Panc1 (cell line): ENCODE measurements around the gene MAN2C1. TPM values are rescaled to one million over a fixed set of nuclear protein-coding genes. Genes with fewer than 3 reads are reported as not detected.

Experiments
- ATAC-seq: fragments of 200-7000 bp; cut with Tn5 transposase; 2 replicates; pipeline ENCODE4 v1.9.1; 2020; ENCODE audit warnings: mild to moderate bottlenecking, moderate library complexity
- BruUV-seq: library from RNA; stranded (reverse); fragments of 400-500 nt; replicated peaks from 2 replicates; lab custom pipeline; 2021; lab: Mats Ljungman, UMichigan
- CTCF ChIA-PET: fragments of 300-600 bp; sonication (Branson Sonifier 250); formaldehyde crosslinking; loops from one replicate; lab custom pipeline; 2022; ENCODE audit warnings: antibody characterized with exemption; lab: Charles Lee
- POLR2A ChIA-PET: fragments of 300-600 bp; sonication (Branson Sonifier 250); formaldehyde crosslinking; loops from one replicate; lab custom pipeline; 2022; ENCODE audit warnings: antibody characterized with exemption; lab: Charles Lee
- DNase-seq: peaks from one replicate; pipeline ENCODE4 v3.0.0-alpha.2; 2010; ENCODE audit warnings: low read depth, low spot score
- H3K27ac ChIP-seq: 2 replicates; pipeline ENCODE4 v1.5.1; 2011; ENCODE audit warnings: mild to moderate bottlenecking, low read length, inconsistent platforms
- H3K27me3 ChIP-seq: fragments of 200-500 bp; sonication (Bioruptor generic); 2 replicates; pipeline ENCODE4 v1.6.0; 2014; ENCODE audit warnings: low read length, inconsistent platforms; ENCODE audit not compliant: control insufficient read depth, insufficient read depth
- H3K36me3 ChIP-seq: fragments of 200-500 bp; sonication (Bioruptor generic); 2 replicates; pipeline ENCODE4 v1.5.1; 2014; ENCODE audit warnings: inconsistent platforms, mild to moderate bottlenecking, low read length, moderate library complexity; ENCODE audit not compliant: control insufficient read depth, insufficient read depth
- H3K4me1 ChIP-seq: 2 replicates; pipeline ENCODE4 v1.5.1; 2011; ENCODE audit warnings: inconsistent platforms, mild to moderate bottlenecking, low read length, moderate library complexity; ENCODE audit not compliant: control insufficient read depth, insufficient read depth
- H3K4me3 ChIP-seq, 2 experiments: 2 replicates each; pipeline ENCODE4 v1.5.1; 2011 to 2012; ENCODE audit warnings: low read depth in 2 of 2, low read length in 2 of 2, mild to moderate bottlenecking in 2 of 2, inconsistent platforms in 1 of 2, moderate library complexity in 1 of 2
- H3K9me3 ChIP-seq: fragments of 200-500 bp; sonication (Bioruptor generic); 2 replicates; pipeline ENCODE4 v1.5.1; 2014; ENCODE audit warnings: low read depth, mild to moderate bottlenecking, inconsistent platforms, low read length, moderate library complexity; ENCODE audit not compliant: control insufficient read depth, insufficient read depth
- POLR2AphosphoS5 ChIP-seq: IDR thresholded peaks from 2 replicates; pipeline ENCODE4 v1.6.1; 2012; ENCODE audit warnings: mild to moderate bottlenecking, low read depth, low read length, moderate library complexity
- SIN3A ChIP-seq: IDR thresholded peaks from 2 replicates; pipeline ENCODE4 v1.6.1; 2012; ENCODE audit warnings: low read depth, mild to moderate bottlenecking, low read length, moderate library complexity, borderline replicate concordance; ENCODE audit not compliant: insufficient read depth
- TCF7L2 ChIP-seq: IDR thresholded peaks from 2 replicates; pipeline ENCODE4 v1.6.1; 2011; ENCODE audit warnings: mild to moderate bottlenecking, low read depth, low read length, inconsistent platforms
- in situ Hi-C: cut with HindIII; loops from 2 replicates; pipeline ENCODE4 v1.10.0; 2016; ENCODE audit warnings: low sequenced_read_pairs, low pct_unique_long_range_greater_than_20kb
- intact Hi-C: fragments of 100-400 bp; cut with micrococcal nuclease; formaldehyde crosslinking; loops from one replicate; pipeline ENCODE4 v1.10.0; 2022; ENCODE audit not compliant: unreplicated experiment
- total RNA-seq: library from RNA; stranded (reverse); gene quantifications from one replicate; pipeline ENCODE4 v1.2.1, GENCODE V29; 2021; ENCODE audit not compliant: unreplicated experiment
- TF ChIP-seq, protein P1 (sequence below), 2 experiments: IDR thresholded peaks; 2 replicates each; pipeline ENCODE4 v1.6.1; 2011 to 2012; ENCODE audit warnings: low read depth in 2 of 2, control low read depth in 1 of 2, low read length in 1 of 2, mild to moderate bottlenecking in 1 of 2, moderate library complexity in 1 of 2; ENCODE audit not compliant: insufficient read depth in 1 of 2
- TF ChIP-seq, protein P2 (sequence below): fragments of 450-650 bp; IDR thresholded peaks from 2 replicates; pipeline ENCODE4 v1.5.1; 2017; ENCODE audit warnings: mild to moderate bottlenecking

The MAN2C1 gene
- total RNA-seq, 1 experiment from 2014 or later: 127 TPM

DNA sequence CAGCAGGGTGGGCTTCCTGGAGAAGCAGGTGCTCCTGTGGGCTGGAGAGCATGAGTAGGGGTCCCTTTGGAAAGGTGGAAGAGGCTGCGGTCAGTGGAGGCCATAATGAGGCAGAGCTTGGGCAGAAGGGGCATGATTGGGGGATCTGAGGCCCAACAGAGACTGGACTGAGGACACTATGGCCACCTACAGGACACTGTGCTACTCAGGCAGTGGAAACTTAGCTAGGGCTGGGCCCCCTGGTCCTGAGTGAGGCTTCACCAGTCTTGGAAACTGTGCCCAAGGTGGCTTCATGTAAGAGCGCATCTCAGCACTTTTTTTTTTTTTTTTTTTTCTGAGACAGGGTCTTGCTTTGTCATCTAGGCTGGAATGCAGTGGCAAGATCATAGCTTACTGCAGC lies 38.8 kb downstream of the MAN2C1 start:
- POLR2A ChIA-PET: interaction anchor here (0.6 kb wide), 1 partner anchor 295 kb away, joined by 3 read pairs; no protein-coding TSS in a partner anchor

DNA sequence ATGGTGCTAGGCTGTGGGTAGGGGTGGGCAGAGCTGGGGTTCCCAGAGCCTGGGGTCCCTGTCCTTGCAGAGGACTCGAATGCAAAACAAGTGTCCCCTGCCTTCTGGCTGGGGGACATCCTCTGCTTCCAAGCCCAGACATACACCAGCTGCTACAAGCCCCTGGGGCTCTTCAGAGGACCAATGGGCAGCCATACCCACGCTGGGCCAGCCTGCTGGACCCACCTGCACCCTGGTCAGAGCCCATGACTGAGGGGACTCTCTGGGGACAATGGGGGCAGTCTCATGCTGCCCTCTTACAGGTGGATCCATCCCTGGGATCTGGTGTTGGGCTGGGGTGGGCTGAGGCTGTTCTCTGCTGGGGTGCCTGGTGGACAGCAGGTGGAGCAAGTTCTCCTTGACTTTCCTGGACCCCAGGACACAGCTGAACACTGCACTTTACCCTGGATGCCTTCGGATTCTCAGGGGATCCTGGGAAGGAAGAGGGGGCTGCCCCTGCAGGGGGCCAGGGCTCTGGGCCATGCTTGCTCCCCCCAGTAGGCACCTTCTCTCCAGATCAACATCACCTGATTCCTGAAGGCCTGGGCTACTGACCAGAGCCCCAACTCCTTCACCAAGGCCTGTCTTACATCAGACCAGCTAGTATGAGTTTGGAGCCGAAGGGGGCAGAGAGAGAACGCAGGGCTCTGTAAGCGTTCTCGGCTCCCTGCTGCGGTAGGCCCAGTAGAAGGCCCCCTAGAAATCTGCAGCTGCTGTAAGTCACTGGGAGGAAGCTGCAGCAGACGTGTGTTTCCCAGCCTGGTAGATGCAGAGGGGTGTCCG lies 39.7 kb downstream of the MAN2C1 start:
- TF ChIP-seq, protein P1, sequence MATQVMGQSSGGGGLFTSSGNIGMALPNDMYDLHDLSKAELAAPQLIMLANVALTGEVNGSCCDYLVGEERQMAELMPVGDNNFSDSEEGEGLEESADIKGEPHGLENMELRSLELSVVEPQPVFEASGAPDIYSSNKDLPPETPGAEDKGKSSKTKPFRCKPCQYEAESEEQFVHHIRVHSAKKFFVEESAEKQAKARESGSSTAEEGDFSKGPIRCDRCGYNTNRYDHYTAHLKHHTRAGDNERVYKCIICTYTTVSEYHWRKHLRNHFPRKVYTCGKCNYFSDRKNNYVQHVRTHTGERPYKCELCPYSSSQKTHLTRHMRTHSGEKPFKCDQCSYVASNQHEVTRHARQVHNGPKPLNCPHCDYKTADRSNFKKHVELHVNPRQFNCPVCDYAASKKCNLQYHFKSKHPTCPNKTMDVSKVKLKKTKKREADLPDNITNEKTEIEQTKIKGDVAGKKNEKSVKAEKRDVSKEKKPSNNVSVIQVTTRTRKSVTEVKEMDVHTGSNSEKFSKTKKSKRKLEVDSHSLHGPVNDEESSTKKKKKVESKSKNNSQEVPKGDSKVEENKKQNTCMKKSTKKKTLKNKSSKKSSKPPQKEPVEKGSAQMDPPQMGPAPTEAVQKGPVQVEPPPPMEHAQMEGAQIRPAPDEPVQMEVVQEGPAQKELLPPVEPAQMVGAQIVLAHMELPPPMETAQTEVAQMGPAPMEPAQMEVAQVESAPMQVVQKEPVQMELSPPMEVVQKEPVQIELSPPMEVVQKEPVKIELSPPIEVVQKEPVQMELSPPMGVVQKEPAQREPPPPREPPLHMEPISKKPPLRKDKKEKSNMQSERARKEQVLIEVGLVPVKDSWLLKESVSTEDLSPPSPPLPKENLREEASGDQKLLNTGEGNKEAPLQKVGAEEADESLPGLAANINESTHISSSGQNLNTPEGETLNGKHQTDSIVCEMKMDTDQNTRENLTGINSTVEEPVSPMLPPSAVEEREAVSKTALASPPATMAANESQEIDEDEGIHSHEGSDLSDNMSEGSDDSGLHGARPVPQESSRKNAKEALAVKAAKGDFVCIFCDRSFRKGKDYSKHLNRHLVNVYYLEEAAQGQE (IDR thresholded peaks at IDR 0.05; ENCODE audit: insufficient read depth in 1 of 2, low read depth in 2 of 2, low read length in 1 of 2): no peak
- TF ChIP-seq, protein P2, sequence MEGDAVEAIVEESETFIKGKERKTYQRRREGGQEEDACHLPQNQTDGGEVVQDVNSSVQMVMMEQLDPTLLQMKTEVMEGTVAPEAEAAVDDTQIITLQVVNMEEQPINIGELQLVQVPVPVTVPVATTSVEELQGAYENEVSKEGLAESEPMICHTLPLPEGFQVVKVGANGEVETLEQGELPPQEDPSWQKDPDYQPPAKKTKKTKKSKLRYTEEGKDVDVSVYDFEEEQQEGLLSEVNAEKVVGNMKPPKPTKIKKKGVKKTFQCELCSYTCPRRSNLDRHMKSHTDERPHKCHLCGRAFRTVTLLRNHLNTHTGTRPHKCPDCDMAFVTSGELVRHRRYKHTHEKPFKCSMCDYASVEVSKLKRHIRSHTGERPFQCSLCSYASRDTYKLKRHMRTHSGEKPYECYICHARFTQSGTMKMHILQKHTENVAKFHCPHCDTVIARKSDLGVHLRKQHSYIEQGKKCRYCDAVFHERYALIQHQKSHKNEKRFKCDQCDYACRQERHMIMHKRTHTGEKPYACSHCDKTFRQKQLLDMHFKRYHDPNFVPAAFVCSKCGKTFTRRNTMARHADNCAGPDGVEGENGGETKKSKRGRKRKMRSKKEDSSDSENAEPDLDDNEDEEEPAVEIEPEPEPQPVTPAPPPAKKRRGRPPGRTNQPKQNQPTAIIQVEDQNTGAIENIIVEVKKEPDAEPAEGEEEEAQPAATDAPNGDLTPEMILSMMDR: no peak
- TF ChIP-seq SIN3A: no peak
- TF ChIP-seq TCF7L2: no peak
- no peak for TF ChIP-seq POLR2AphosphoS5
- no peak overlapping the region for H3K4me3 ChIP-seq
- ChIA-PET CTCF (no interaction called here), POLR2A (no interaction called here)
- no peaks in the 10 kb centered on the region for H3K27me3 ChIP-seq
- intact Hi-C loops (no loop called here), in situ Hi-C loops (no loop called here)
- no TSS peak for BruUV-seq
- H3K9me3 ChIP-seq: no peaks in the 10 kb centered on the region
- DNase-seq: no peak
- no peak for ATAC-seq
- no peak overlapping the region for H3K27ac ChIP-seq
- no peaks in the 10 kb centered on the region for H3K36me3 ChIP-seq
- no peaks in the 10 kb centered on the region for H3K4me1 ChIP-seq

More for the DNA sequence above, 38.8 kb downstream of the MAN2C1 start:
- no peak overlapping the region for H3K4me3 ChIP-seq
- CTCF ChIA-PET: no interaction called here
- no peaks in the 10 kb centered on the region for H3K27me3 ChIP-seq
- no peaks in the 10 kb centered on the region for H3K4me1 ChIP-seq
- DNase-seq (no peak), ATAC-seq (peak; percentile 63; the same call in 1 of the 2 replicates)
- no peak for TF ChIP-seq SIN3A
- TF ChIP-seq POLR2AphosphoS5: no peak
- TF ChIP-seq, protein P1 (IDR thresholded peaks at IDR 0.05; ENCODE audit: insufficient read depth in 1 of 2, low read depth in 2 of 2, low read length in 1 of 2): no peak
- TF ChIP-seq TCF7L2: no peak
- TF ChIP-seq, protein P2: no peak
- H3K27ac ChIP-seq: no peak overlapping the region
- H3K9me3 ChIP-seq: no peaks in the 10 kb centered on the region
- no TSS peak for BruUV-seq
- no peaks in the 10 kb centered on the region for H3K36me3 ChIP-seq
- intact Hi-C loops (no loop called here), in situ Hi-C loops (no loop called here)
